K562 (cell line): ENCODE results near the gene NABP2. TPM values are rescaled to one million over a fixed set of nuclear protein-coding genes. Genes with fewer than 3 reads are reported as not detected.

Experiments
- BRD9 ChIP-seq: fragments of 450-650 bp; IDR thresholded peaks from 2 replicates; pipeline ENCODE4 v1.6.1; 2018; ENCODE audit warnings: low read depth; ENCODE audit not compliant: partially characterized antibody
- CBX3 ChIP-seq, 2 experiments: IDR thresholded peaks; 1 replicate in 1 of 2; 2 replicates in 1 of 2; pipeline ENCODE4 v1.6.1; 2012; ENCODE audit warnings: inconsistent platforms in 2 of 2, low read length in 2 of 2, borderline replicate concordance in 1 of 2, control low read depth in 1 of 2
- MYBL2 ChIP-seq, 2 experiments: fragments of 450-650 bp in 1 of 2; sonication (generic) in 1 of 2; formaldehyde crosslinking in 1 of 2; IDR thresholded peaks; 2 replicates each; pipeline versions ENCODE4 v1.6.1 to v1.8.1; 2017 to 2022; ENCODE audit warnings: borderline replicate concordance in 1 of 2, inconsistent platforms in 1 of 2, low read depth in 1 of 2, mild to moderate bottlenecking in 1 of 2, missing genetic modification reagents in 1 of 2, moderate library complexity in 1 of 2
- NR2C1 ChIP-seq, 2 experiments: fragments of 450-650 bp; IDR thresholded peaks; 2 replicates each; pipeline ENCODE4 v1.6.1; 2017; ENCODE audit warnings: mild to moderate bottlenecking in 2 of 2, antibody characterized with exemption in 1 of 2, inconsistent platforms in 1 of 2, missing compliant biosample characterization in 1 of 2, missing genetic modification characterization in 1 of 2
- PTBP1 ChIP-seq: fragments of 200-400 bp; formaldehyde crosslinking; IDR thresholded peaks from 2 replicates; pipeline ENCODE4 v1.6.1; 2017; ENCODE audit warnings: low read depth, low read length
- RFX7 ChIP-seq: fragments of 250-450 bp; sonication (Bioruptor Pico); IDR thresholded peaks from 2 replicates; pipeline ENCODE4 v1.5.1; 2021; ENCODE audit warnings: mild to moderate bottlenecking
- SIN3A ChIP-seq, 2 experiments: fragments of 150-350 bp in 1 of 2; IDR thresholded peaks; 2 replicates each; pipeline ENCODE4 v1.6.1; 2011 to 2016; ENCODE audit warnings: borderline replicate concordance in 2 of 2, low read depth in 2 of 2, low read length in 2 of 2, mild to moderate bottlenecking in 2 of 2, moderate library complexity in 2 of 2; ENCODE audit not compliant: control insufficient read depth in 1 of 2
- SMC3 ChIP-seq: conservative IDR thresholded peaks from 2 replicates; pipeline ENCODE4 v1.6.1; 2011; ENCODE audit warnings: low read depth, low read length, improper control_type of control experiment; ENCODE audit not compliant: insufficient read depth
- SOX6 ChIP-seq: fragments of 450-650 bp; IDR thresholded peaks from 2 replicates; pipeline ENCODE4 v1.6.1; 2014; ENCODE audit warnings: mild to moderate bottlenecking
- STAT5B ChIP-seq: fragments of 250-450 bp; sonication (Bioruptor Pico); IDR thresholded peaks from 2 replicates; pipeline ENCODE4 v1.8.0; 2021; ENCODE audit warnings: mild to moderate bottlenecking, inconsistent platforms
- SUPT5H ChIP-seq: fragments of 450-650 bp; IDR thresholded peaks from 2 replicates; pipeline ENCODE4 v1.6.1; 2016
- TCF7L2 ChIP-seq: fragments of 150-350 bp; IDR thresholded peaks from 2 replicates; pipeline ENCODE4 v1.6.1; 2016; ENCODE audit warnings: low read depth, mild to moderate bottlenecking, low read length, moderate library complexity
- ZFP30 ChIP-seq: fragments of 250-450 bp; sonication (Bioruptor Pico); IDR thresholded peaks from 2 replicates; pipeline ENCODE4 v1.8.0; 2022; ENCODE audit warnings: moderate library complexity, mild to moderate bottlenecking, inconsistent platforms, borderline replicate concordance
- ZFPM2 ChIP-seq: fragments of 250-450 bp; sonication (Bioruptor Pico); IDR thresholded peaks from 2 replicates; pipeline ENCODE4 v1.5.1; 2022; ENCODE audit warnings: mild to moderate bottlenecking
- ZNF133 ChIP-seq: fragments of 250-450 bp; sonication (Bioruptor Pico); IDR thresholded peaks from 2 replicates; pipeline ENCODE4 v1.4.0; 2020; ENCODE audit warnings: mild to moderate bottlenecking
- polyA plus RNA-seq, 8 experiments: library from polyadenylated mRNA; depleted of rRNA in 4 of 8; stranded (reverse) in 5 of 8; unstranded in 3 of 8; fragments of >200 nt; fragmentation: Nextera tagmentation in 2 of 8; fragmentation: Illumina TruSeq in 1 of 8; extraction: Ambion mirVana in 2 of 8; extraction: Trizol in 1 of 8; gene quantifications; 2 replicates each; pipeline versions ENCODE4 v1.2.1 to v1.2.3, GENCODE V29; 2011 to 2014; ENCODE audit warnings: inconsistent platforms in 1 of 8, missing spikeins in 1 of 8
- total RNA-seq, 7 experiments: library from RNA; depleted of rRNA in 6 of 7; stranded (reverse); fragments of >200 nt in 6 of 7; fragmentation: Illumina TruSeq in 2 of 7; extraction: Trizol in 2 of 7; gene quantifications; 2 replicates each; pipeline versions ENCODE4 v1.2.1 to v1.2.3, GENCODE V29; 2011 to 2021; ENCODE audit warnings: low replicate concordance in 1 of 7
- TF ChIP-seq, protein P1 (sequence below), 2 experiments: fragments of 200-800 bp in 1 of 2; sonication (Bioruptor generic) in 1 of 2; sonication (generic) in 1 of 2; formaldehyde crosslinking in 1 of 2; IDR thresholded peaks in 1 of 2; conservative IDR thresholded peaks in 1 of 2; 2 replicates each; pipeline versions ENCODE4 v1.5.0 to v1.6.1; 2016 to 2020; ENCODE audit warnings: missing compliant biosample characterization in 1 of 2, missing genetic modification characterization in 1 of 2, missing genetic modification reagents in 1 of 2
- TF ChIP-seq, protein P2 (sequence below), 2 experiments: fragments of 150-350 bp in 1 of 2; IDR thresholded peaks; 2 replicates each; pipeline ENCODE4 v1.6.1; 2012 to 2016; ENCODE audit warnings: low read depth in 2 of 2, low read length in 2 of 2, mild to moderate bottlenecking in 1 of 2, moderate library complexity in 1 of 2
- TF ChIP-seq, protein P3 (sequence below): fragments of 250-450 bp; sonication (Bioruptor Pico); IDR thresholded peaks from 2 replicates; pipeline ENCODE4 v1.5.0; 2021

NABP2 gene
- total and polyA plus RNA-seq, 9 of the 15 experiments (the other 6 are each of a cell fraction or from before 2014, with no cell fraction given) = 11.3 to 60.6 (median 43.5) TPM

DNA sequence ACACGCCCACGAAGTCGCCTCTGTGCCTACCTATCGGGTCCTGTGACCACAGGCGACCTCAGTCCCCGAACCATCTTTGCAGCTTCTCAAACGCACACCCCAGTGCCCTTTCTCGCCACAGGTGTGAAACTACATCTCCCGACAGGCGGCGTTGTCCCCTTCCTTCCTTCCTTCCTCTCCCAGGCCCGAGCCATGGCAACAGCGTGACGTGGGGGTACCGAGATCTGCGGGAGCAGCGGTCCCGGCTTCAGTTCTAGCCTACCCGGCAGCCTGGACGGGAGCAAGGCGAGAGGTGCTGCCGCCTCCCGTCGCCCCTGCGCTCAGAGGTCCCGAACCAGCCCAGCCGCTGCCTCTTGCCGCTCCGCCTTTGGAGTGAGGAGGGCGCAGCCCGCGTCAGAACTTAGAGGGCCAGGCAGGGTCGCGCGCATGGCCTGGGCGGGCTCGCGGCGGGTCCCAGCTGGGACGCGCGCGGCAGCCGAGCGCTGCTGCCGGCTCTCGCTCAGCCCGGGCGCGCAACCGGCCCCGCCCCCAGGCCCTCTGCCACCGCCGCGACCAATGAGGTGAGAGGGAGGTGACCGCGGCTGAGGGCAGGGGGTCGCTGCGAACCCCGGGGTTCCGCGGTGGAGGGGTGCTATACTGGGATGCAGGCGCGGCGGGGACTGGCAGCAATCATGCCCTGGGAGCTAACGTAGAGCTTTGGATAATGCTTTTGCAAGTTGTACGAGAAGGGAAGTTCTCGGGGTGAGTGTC, 42.7 kb downstream of the NABP2 start, which contains the start of gene COQ10A (continued):
- TF ChIP-seq PTBP1 = no peak
- no peak for TF ChIP-seq ZFPM2 (CRISPR knock-in tag)
- TF ChIP-seq NR2C1 (IDR thresholded peaks at IDR 0.05) = peak; percentile 12; the same call in 1 of the 2 replicates
- TF ChIP-seq NR2C1 (tag; IDR thresholded peaks at IDR 0.05) = peak; percentile 59
- peak; percentile 24; the same call in 1 of the 2 replicates for TF ChIP-seq SMC3
- TF ChIP-seq BRD9 = no peak
- no peak for TF ChIP-seq RFX7 (CRISPR knock-in tag)
- no peak for TF ChIP-seq MYBL2 (IDR thresholded peaks at IDR 0.05; ENCODE audit: low read depth)
- TF ChIP-seq MYBL2 (CRISPR knock-in tag; IDR thresholded peaks at IDR 0.05; ENCODE audit: borderline replicate concordance) = no peak
- peak; percentile 59; the same call in 1 of the 2 replicates for TF ChIP-seq SOX6
- no peak for TF ChIP-seq STAT5B (CRISPR knock-in tag)
- no peak for TF ChIP-seq TCF7L2
- TF ChIP-seq SUPT5H = peak; percentile 79
- TF ChIP-seq, protein P1, sequence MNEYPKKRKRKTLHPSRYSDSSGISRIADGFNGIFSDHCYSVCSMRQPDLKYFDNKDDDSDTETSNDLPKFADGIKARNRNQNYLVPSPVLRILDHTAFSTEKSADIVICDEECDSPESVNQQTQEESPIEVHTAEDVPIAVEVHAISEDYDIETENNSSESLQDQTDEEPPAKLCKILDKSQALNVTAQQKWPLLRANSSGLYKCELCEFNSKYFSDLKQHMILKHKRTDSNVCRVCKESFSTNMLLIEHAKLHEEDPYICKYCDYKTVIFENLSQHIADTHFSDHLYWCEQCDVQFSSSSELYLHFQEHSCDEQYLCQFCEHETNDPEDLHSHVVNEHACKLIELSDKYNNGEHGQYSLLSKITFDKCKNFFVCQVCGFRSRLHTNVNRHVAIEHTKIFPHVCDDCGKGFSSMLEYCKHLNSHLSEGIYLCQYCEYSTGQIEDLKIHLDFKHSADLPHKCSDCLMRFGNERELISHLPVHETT (CRISPR knock-in tag; conservative IDR thresholded peaks at IDR 0.05 in 1 of 2, IDR thresholded peaks at IDR 0.05 in 1 of 2) = no peak; a peak in 1 of 4 replicates
- TF ChIP-seq SIN3A (IDR thresholded peaks at IDR 0.05; ENCODE audit: borderline replicate concordance in 2 of 2, control insufficient read depth in 1 of 2, low read depth in 2 of 2, low read length in 2 of 2) = peak; percentile 29 to 52; a peak in 1 of 4 replicates
- TF ChIP-seq, protein P2, sequence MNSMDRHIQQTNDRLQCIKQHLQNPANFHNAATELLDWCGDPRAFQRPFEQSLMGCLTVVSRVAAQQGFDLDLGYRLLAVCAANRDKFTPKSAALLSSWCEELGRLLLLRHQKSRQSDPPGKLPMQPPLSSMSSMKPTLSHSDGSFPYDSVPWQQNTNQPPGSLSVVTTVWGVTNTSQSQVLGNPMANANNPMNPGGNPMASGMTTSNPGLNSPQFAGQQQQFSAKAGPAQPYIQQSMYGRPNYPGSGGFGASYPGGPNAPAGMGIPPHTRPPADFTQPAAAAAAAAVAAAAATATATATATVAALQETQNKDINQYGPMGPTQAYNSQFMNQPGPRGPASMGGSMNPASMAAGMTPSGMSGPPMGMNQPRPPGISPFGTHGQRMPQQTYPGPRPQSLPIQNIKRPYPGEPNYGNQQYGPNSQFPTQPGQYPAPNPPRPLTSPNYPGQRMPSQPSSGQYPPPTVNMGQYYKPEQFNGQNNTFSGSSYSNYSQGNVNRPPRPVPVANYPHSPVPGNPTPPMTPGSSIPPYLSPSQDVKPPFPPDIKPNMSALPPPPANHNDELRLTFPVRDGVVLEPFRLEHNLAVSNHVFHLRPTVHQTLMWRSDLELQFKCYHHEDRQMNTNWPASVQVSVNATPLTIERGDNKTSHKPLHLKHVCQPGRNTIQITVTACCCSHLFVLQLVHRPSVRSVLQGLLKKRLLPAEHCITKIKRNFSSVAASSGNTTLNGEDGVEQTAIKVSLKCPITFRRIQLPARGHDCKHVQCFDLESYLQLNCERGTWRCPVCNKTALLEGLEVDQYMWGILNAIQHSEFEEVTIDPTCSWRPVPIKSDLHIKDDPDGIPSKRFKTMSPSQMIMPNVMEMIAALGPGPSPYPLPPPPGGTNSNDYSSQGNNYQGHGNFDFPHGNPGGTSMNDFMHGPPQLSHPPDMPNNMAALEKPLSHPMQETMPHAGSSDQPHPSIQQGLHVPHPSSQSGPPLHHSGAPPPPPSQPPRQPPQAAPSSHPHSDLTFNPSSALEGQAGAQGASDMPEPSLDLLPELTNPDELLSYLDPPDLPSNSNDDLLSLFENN (IDR thresholded peaks at IDR 0.05; ENCODE audit: low read depth in 2 of 2, low read length in 2 of 2) = no peak
- no peak for TF ChIP-seq ZNF133
- 0 out of 3 replicates have a peak, but pooled peaks of 1 of the 2 experiments have one; percentile 30 for TF ChIP-seq CBX3 (IDR thresholded peaks at IDR 0.05; ENCODE audit: borderline replicate concordance in 1 of 2, low read length in 2 of 2)
- no peak for TF ChIP-seq ZFP30 (CRISPR knock-in tag)
- TF ChIP-seq, protein P3, sequence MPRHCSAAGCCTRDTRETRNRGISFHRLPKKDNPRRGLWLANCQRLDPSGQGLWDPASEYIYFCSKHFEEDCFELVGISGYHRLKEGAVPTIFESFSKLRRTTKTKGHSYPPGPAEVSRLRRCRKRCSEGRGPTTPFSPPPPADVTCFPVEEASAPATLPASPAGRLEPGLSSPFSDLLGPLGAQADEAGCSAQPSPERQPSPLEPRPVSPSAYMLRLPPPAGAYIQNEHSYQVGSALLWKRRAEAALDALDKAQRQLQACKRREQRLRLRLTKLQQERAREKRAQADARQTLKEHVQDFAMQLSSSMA (CRISPR knock-in tag) = no peak
